Body of pancreas (tissue), 4 donors: ENCODE data around the gene EBF3.

ENCODE experiments used
- CTCF ChIP-seq, 7 experiments: fragments of 450-650 bp in 4 of 7; fragments of 200-600 bp in 3 of 7; sonication (generic) in 3 of 7; IDR thresholded peaks; one replicate each; pipeline ENCODE4 v1.5.1; 2016 to 2019; ENCODE audit warnings: antibody characterized with exemption in 7 of 7
- POLR2A ChIP-seq, 3 donors: fragments of 450-650 bp; IDR thresholded peaks; one replicate each; pipeline ENCODE4 v1.6.1; 2016; ENCODE audit warnings: antibody characterized with exemption in 3 of 3, mild to moderate bottlenecking in 2 of 3

- no peak for TF ChIP-seq CTCF (IDR thresholded peaks at IDR 0.05)
- TF ChIP-seq POLR2A (IDR thresholded peaks at IDR 0.05) = no peak
Measured at GRCh38 chr10:129869596-129870473, 94.2 kb downstream of the EBF3 start.
